Smooth muscle cell (in vitro differentiated cells): Measurements from ENCODE around the gene TEX53. TPM values are rescaled to one million over a fixed set of nuclear protein-coding genes. Genes with fewer than 3 reads are reported as not detected.

Source experiments
- DNase-seq: peaks from one replicate; lab custom pipeline; 2025; ENCODE audit not compliant: unreplicated experiment; lab: John Stamatoyannopoulos, UW
- H2AFZ ChIP-seq: fragments of 200-600 bp; sonication (generic); 2 replicates; pipeline ENCODE4 v1.6.0; 2016; ENCODE audit warnings: antibody characterized with exemption, low read depth, mild to moderate bottlenecking
- H3F3A ChIP-seq: fragments of 200-600 bp; sonication (generic); 2 replicates; pipeline ENCODE4 v1.6.0; 2017; ENCODE audit warnings: antibody characterized with exemption, low read depth
- H3K27ac ChIP-seq: fragments of 200-600 bp; sonication (generic); 2 replicates; pipeline ENCODE4 v1.5.1; 2016; ENCODE audit warnings: low read depth, mild to moderate bottlenecking
- H3K27me3 ChIP-seq: fragments of 200-600 bp; sonication (generic); 2 replicates; pipeline ENCODE4 v1.6.1; 2016; ENCODE audit warnings: low read depth, mild to moderate bottlenecking
- H3K36me3 ChIP-seq: fragments of 200-600 bp; sonication (generic); 2 replicates; pipeline ENCODE4 v1.5.1; 2016; ENCODE audit warnings: low read depth
- H3K4me1 ChIP-seq: fragments of 200-600 bp; sonication (generic); 2 replicates; pipeline ENCODE4 v1.5.1; 2016; ENCODE audit warnings: low read depth
- H3K4me2 ChIP-seq: fragments of 200-600 bp; sonication (generic); 2 replicates; pipeline ENCODE4 v1.6.0; 2016; ENCODE audit warnings: mild to moderate bottlenecking
- H3K4me3 ChIP-seq: fragments of 200-600 bp; sonication (generic); 2 replicates; pipeline ENCODE4 v1.5.1; 2016; ENCODE audit warnings: mild to moderate bottlenecking
- H3K79me2 ChIP-seq: fragments of 200-600 bp; sonication (generic); 2 replicates; pipeline ENCODE4 v1.6.0; 2016; ENCODE audit warnings: low read depth, mild to moderate bottlenecking
- H3K9ac ChIP-seq: fragments of 200-600 bp; sonication (generic); 2 replicates; pipeline ENCODE4 v1.6.0; 2016; ENCODE audit warnings: low read depth
- H3K9me3 ChIP-seq: fragments of 200-600 bp; sonication (generic); replicated peaks from 2 replicates; pipeline ENCODE4 v1.5.1; 2016; ENCODE audit warnings: low read depth
- H4K20me1 ChIP-seq: fragments of 200-600 bp; sonication (generic); 2 replicates; pipeline ENCODE4 v1.6.0; 2016; ENCODE audit warnings: low read depth
- CTCF ChIP-seq: fragments of 200-600 bp; sonication (generic); IDR thresholded peaks from 2 replicates; pipeline ENCODE4 v1.5.1; 2017; ENCODE audit warnings: borderline replicate concordance, mild to moderate bottlenecking, antibody characterized with exemption; ENCODE audit not compliant: insufficient read depth, poor library complexity, severe bottlenecking
- WGBS: methylation state at CpG from one replicate; pipeline ENCODE4 v1.1.7; 2016; ENCODE audit warnings: low lambda C conversion rate; 5-methylcytosine and 5-hydroxymethylcytosine counted together
- polyA plus RNA-seq: library from polyadenylated mRNA; unstranded; fragments of >200 nt; fragmentation: Nextera tagmentation; extraction: Ambion mirVana; gene quantifications from 2 replicates; pipeline ENCODE4 v1.2.1, GENCODE V29; 2016
- total RNA-seq: library from RNA; depleted of rRNA; stranded (reverse); fragments of >200 nt; gene quantifications from 2 replicates; pipeline ENCODE4 v1.2.3, GENCODE V29; 2014

TEX53 gene
- total and polyA plus RNA-seq, 2 experiments from 2014 or later, result not detected

GRCh38 chr9:114687034-114687433, 29.4 kb upstream of the TEX53 start:
- H4K20me1 ChIP-seq, result no peaks in the 10 kb centered on the region
- no peak overlapping the region for H3K9ac ChIP-seq
- no peak for DNase-seq
- no peaks in the 10 kb centered on the region for H3K27me3 ChIP-seq
- H3K79me2 ChIP-seq, result no peaks in the 10 kb centered on the region
- H3K4me3 ChIP-seq, result no peak overlapping the region
- no peaks in the 10 kb centered on the region for H3K9me3 ChIP-seq
- H3F3A ChIP-seq, result no peaks in the 10 kb centered on the region
- no peak for TF ChIP-seq CTCF
- no peak overlapping the region for H3K27ac ChIP-seq
- H3K36me3 ChIP-seq, result no peaks in the 10 kb centered on the region
- no peak overlapping the region for H2AFZ ChIP-seq
- no peaks in the 10 kb centered on the region for H3K4me1 ChIP-seq
- no peak overlapping the region for H3K4me2 ChIP-seq

- H3K36me3 ChIP-seq, result no peaks in the 10 kb centered on the region
- no peaks in the 10 kb centered on the region for H3K27me3 ChIP-seq
- no peak overlapping the region for H2AFZ ChIP-seq
- no peaks in the 10 kb centered on the region for H3K4me1 ChIP-seq
- H3F3A ChIP-seq, result no peaks in the 10 kb centered on the region
- H3K4me2 ChIP-seq, result no peak overlapping the region
- TF ChIP-seq CTCF, result no peak
- DNase-seq, result no peak
- no peaks in the 10 kb centered on the region for H3K9me3 ChIP-seq
- H4K20me1 ChIP-seq, result no peaks in the 10 kb centered on the region
- WGBS, result 91% methylated on average over 5 of the region's 5 CpGs
- H3K9ac ChIP-seq, result no peak overlapping the region
- no peaks in the 10 kb centered on the region for H3K79me2 ChIP-seq
- H3K4me3 ChIP-seq, result no peak overlapping the region
- H3K27ac ChIP-seq, result no peak overlapping the region
These were observed 28.3 kb upstream of the TEX53 start for GRCh38 chr9:114685951-114686350.

- DNase-seq, result no peak
- H3F3A ChIP-seq, result no peaks in the 10 kb centered on the region
- WGBS, result 81% methylated on average over 6 of the region's 6 CpGs
These were observed 26.4 kb upstream of the TEX53 start for GRCh38 chr9:114684036-114684435.

More at GRCh38 chr9:114684036-114684435, 26.4 kb upstream of the TEX53 start:
- Histone ChIP-seq H3K27ac (no peak overlapping the region), H3K4me1 (no peaks in the 10 kb centered on the region), H3K36me3 (no peaks in the 10 kb centered on the region), H3K4me2 (no peak overlapping the region), H4K20me1 (no peaks in the 10 kb centered on the region), H3K79me2 (no peaks in the 10 kb centered on the region), H3K9me3 (no peaks in the 10 kb centered on the region), H3K9ac (no peak overlapping the region), H3K4me3 (no peak overlapping the region), H2AFZ (no peak overlapping the region), H3K27me3 (no peaks in the 10 kb centered on the region)
- TF ChIP-seq CTCF, result no peak
